Measurements from ENCODE around the gene DEPDC5. TPM values are rescaled to one million over a fixed set of nuclear protein-coding genes. Genes with fewer than 3 reads are reported as not detected.
A peak's percentile ranks its signal among the peaks of the same experiment; 100 is the strongest.

DEPDC5 gene
- total RNA-seq, 4 donors from 2014 or later: 6.6 to 12.2 (median 10.4) TPM

DNA sequence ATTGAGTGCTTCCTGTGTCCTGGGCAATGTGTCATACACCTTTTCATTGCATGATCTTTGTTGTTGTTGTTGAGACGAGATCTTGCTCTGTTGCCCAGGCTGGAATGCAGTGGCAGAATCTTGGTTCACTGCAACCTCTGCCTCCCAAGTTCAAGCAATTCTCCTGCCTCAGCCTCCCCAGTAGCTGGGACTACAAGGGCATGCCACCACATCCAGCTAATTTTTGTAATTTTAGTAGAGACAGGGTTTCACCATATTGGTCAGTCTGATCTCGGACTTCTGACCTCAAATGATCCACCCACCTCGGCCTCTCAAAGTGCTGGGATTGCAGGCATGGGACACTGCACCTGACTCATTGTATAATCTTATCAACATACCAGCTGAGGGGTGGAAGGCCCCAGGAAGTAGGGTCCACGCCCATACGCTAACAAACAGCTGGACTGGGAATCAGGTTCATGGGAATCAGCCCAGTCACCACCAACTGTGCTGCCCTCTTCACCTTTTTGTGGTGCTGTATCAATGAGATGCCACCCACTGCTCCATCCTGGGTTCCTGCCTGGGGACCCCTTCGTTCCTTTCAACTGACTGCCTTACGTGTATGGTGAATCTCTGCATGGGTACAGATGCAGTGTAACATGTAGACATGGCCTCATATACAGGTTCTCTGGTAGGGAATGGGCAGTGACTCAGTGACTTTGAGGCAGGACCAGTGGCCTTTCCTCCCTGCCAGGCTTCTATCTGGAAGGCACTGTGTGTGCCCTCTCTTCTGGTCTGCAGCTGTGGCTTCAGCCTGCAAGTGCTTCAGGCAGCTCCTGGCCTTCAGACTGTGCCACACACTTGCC lies 158.0 kb downstream of the DEPDC5 start:
- in situ Hi-C loops (cut with MboI; ENCODE audit: low sequenced_read_pairs in 4 of 4): loop anchor here in 1 of 4 donors (10.0 kb wide), 1 partner anchor 57 kb away; no protein-coding TSS in a partner anchor
- no peak for DNase-seq

GRCh38 chr22:31912407-31912743 lies 158.6 kb downstream of the DEPDC5 start:
- no peak for TF ChIP-seq POLR2A (IDR thresholded peaks at IDR 0.05)
- TF ChIP-seq, protein P1, sequence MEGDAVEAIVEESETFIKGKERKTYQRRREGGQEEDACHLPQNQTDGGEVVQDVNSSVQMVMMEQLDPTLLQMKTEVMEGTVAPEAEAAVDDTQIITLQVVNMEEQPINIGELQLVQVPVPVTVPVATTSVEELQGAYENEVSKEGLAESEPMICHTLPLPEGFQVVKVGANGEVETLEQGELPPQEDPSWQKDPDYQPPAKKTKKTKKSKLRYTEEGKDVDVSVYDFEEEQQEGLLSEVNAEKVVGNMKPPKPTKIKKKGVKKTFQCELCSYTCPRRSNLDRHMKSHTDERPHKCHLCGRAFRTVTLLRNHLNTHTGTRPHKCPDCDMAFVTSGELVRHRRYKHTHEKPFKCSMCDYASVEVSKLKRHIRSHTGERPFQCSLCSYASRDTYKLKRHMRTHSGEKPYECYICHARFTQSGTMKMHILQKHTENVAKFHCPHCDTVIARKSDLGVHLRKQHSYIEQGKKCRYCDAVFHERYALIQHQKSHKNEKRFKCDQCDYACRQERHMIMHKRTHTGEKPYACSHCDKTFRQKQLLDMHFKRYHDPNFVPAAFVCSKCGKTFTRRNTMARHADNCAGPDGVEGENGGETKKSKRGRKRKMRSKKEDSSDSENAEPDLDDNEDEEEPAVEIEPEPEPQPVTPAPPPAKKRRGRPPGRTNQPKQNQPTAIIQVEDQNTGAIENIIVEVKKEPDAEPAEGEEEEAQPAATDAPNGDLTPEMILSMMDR (IDR thresholded peaks at IDR 0.05 in 4 of 5, conservative IDR thresholded peaks at IDR 0.05 in 1 of 5): no peak
- intact Hi-C loops (cut with DNase I; ENCODE audit: low total_unique reads) (no loop called here), in situ Hi-C loops (cut with MboI; ENCODE audit: low sequenced_read_pairs in 4 of 4) (loop anchor here in 1 of 4 donors (10.0 kb wide), 1 partner anchor 58 kb away; no protein-coding TSS in a partner anchor)
- H3K36me3 ChIP-seq: peaks cover 0 to 3% of the 10 kb centered on the region in 2 donors
- no peak overlapping the region for H3K4me3 ChIP-seq
- H3K4me1 ChIP-seq: no peaks in the 10 kb centered on the region
- ATAC-seq (no peak), DNase-seq (no peak)
- no peak overlapping the region for H3K27ac ChIP-seq
- no peaks in the 10 kb centered on the region for H3K27me3 ChIP-seq
- no peaks in the 10 kb centered on the region for H3K9me3 ChIP-seq

More for the DNA sequence above, 158.0 kb downstream of the DEPDC5 start:
- Histone ChIP-seq H3K36me3 (peaks cover 0 to 3% of the 10 kb centered on the region in 2 donors), H3K4me1 (no peaks in the 10 kb centered on the region), H3K27ac (no peak overlapping the region), H3K27me3 (no peaks in the 10 kb centered on the region), H3K9me3 (no peaks in the 10 kb centered on the region), H3K4me3 (no peak overlapping the region)
- TF ChIP-seq, protein P1 (IDR thresholded peaks at IDR 0.05 in 4 of 5, conservative IDR thresholded peaks at IDR 0.05 in 1 of 5): no peak
- TF ChIP-seq POLR2A (IDR thresholded peaks at IDR 0.05): no peak
- intact Hi-C loops (cut with DNase I; ENCODE audit: low total_unique reads): no loop called here
- ATAC-seq: no peak

DNA sequence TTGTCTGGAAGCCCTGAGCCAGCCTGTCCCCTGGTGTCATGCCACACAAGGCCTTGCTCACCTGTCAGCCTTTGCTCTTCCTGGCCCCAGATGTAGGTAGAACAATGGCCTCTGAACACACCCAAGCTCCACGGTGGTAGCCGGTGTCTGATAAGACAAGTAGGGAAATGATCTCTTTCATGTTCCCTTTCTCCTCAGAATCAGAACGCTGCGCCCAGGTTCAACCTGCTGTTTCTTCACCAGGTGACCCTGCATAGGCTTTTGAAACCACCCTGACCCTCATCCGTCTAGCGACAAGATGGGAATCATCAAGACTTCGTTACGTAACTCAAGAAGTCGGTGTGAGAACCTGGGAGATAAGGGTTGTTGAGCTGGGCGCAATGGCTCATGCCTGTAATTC lies 161.8 kb downstream of the DEPDC5 start:
- Histone ChIP-seq H3K27ac (no peak overlapping the region), H3K36me3 (no peaks in the 10 kb centered on the region), H3K9me3 (no peaks in the 10 kb centered on the region), H3K4me3 (no peak overlapping the region), H3K27me3 (no peaks in the 10 kb centered on the region), H3K4me1 (peaks cover 0 to 3% of the 10 kb centered on the region in 2 donors)
- no peak for DNase-seq
- ATAC-seq: no peak
- TF ChIP-seq POLR2A (IDR thresholded peaks at IDR 0.05): no peak
- TF ChIP-seq, protein P1 (IDR thresholded peaks at IDR 0.05 in 4 of 5, conservative IDR thresholded peaks at IDR 0.05 in 1 of 5): no peak
- in situ Hi-C loops (cut with MboI; ENCODE audit: low sequenced_read_pairs in 4 of 4): loop anchor here in 1 of 4 donors (10.0 kb wide), 1 partner anchor 61 kb away; no protein-coding TSS in a partner anchor
- intact Hi-C loops (cut with DNase I; ENCODE audit: low total_unique reads): no loop called here

GRCh38 chr22:31917227-31917921 lies 163.6 kb downstream of the DEPDC5 start:
- no peaks in the 10 kb centered on the region for H3K9me3 ChIP-seq
- peak in 1 of 2 donors; percentile 5 for DNase-seq
- intact Hi-C loops (cut with DNase I; ENCODE audit: low total_unique reads) (no loop called here), in situ Hi-C loops (cut with MboI; ENCODE audit: low sequenced_read_pairs in 4 of 4) (loop anchor here in 1 of 4 donors (10.0 kb wide), 1 partner anchor 63 kb away; no protein-coding TSS in a partner anchor)
- H3K4me3 ChIP-seq: no peak overlapping the region
- no peak overlapping the region for H3K27ac ChIP-seq
- H3K4me1 ChIP-seq: peaks cover 0 to 3% of the 10 kb centered on the region in 2 donors
- ATAC-seq: no peak
- H3K27me3 ChIP-seq: no peaks in the 10 kb centered on the region
- H3K36me3 ChIP-seq: no peaks in the 10 kb centered on the region
- TF ChIP-seq, protein P1 (IDR thresholded peaks at IDR 0.05 in 4 of 5, conservative IDR thresholded peaks at IDR 0.05 in 1 of 5): no peak
- TF ChIP-seq POLR2A (IDR thresholded peaks at IDR 0.05): no peak

All from gastrocnemius medialis (tissue), 4 donors.